HEK293 (cell line): ENCODE measurements around the gene FADS2.

Experiments
- BCL11A ChIP-seq: fragments of 450-650 bp; formaldehyde crosslinking; IDR thresholded peaks from 2 replicates; pipeline ENCODE4 v1.5.1; 2016; ENCODE audit warnings: low read depth, missing biosample characterization, missing genetic modification characterization
- HOXC10 ChIP-seq: sonication (generic); formaldehyde crosslinking; IDR thresholded peaks from 2 replicates; pipeline ENCODE4 v1.8.1; 2023; ENCODE audit warnings: mild to moderate bottlenecking, missing genetic modification reagents
- HOXD13 ChIP-seq: sonication (generic); formaldehyde crosslinking; IDR thresholded peaks from 2 replicates; pipeline ENCODE4 v1.8.0; 2022; ENCODE audit warnings: missing genetic modification reagents, borderline replicate concordance
- KLF9 ChIP-seq: fragments of 450-650 bp; formaldehyde crosslinking; IDR thresholded peaks from 2 replicates; pipeline ENCODE4 v1.5.1; 2016; ENCODE audit warnings: missing biosample characterization, missing genetic modification characterization, low read depth
- OVOL3 ChIP-seq: fragments of 450-650 bp; formaldehyde crosslinking; IDR thresholded peaks from 2 replicates; pipeline ENCODE4 v1.5.1; 2016; ENCODE audit warnings: missing biosample characterization, missing genetic modification characterization
- TCF7L2 ChIP-seq: IDR thresholded peaks from 2 replicates; pipeline ENCODE4 v1.6.1; 2011; ENCODE audit warnings: low read depth, mild to moderate bottlenecking, inconsistent platforms, low read length, moderate library complexity, borderline replicate concordance
- ZNF169 ChIP-seq: fragments of 450-650 bp; formaldehyde crosslinking; IDR thresholded peaks from 2 replicates; pipeline ENCODE4 v1.5.1; 2016; ENCODE audit warnings: missing biosample characterization, missing genetic modification characterization
- ZNF239 ChIP-seq: fragments of 450-650 bp; formaldehyde crosslinking; IDR thresholded peaks from 2 replicates; pipeline ENCODE4 v1.5.1; 2016; ENCODE audit warnings: missing biosample characterization, missing genetic modification characterization
- ZNF785 ChIP-seq: fragments of 450-650 bp; formaldehyde crosslinking; IDR thresholded peaks from 2 replicates; pipeline ENCODE4 v1.5.1; 2016; ENCODE audit warnings: missing biosample characterization, missing genetic modification characterization
- ZSCAN18 ChIP-seq: fragments of 450-650 bp; formaldehyde crosslinking; IDR thresholded peaks from 2 replicates; pipeline ENCODE4 v1.5.1; 2016; ENCODE audit warnings: missing biosample characterization, missing genetic modification characterization
- TF ChIP-seq, protein P1 (sequence below): fragments of 450-650 bp; formaldehyde crosslinking; IDR thresholded peaks from 2 replicates; pipeline ENCODE4 v1.5.1; 2016; ENCODE audit warnings: missing biosample characterization, missing genetic modification characterization, borderline replicate concordance
- TF ChIP-seq, protein P2 (sequence below): fragments of 450-650 bp; formaldehyde crosslinking; IDR thresholded peaks from 2 replicates; pipeline ENCODE4 v1.5.1; 2016; ENCODE audit warnings: missing biosample characterization, missing genetic modification characterization
- TF ChIP-seq, protein P3 (sequence below): fragments of 450-650 bp; formaldehyde crosslinking; IDR thresholded peaks from 2 replicates; pipeline ENCODE4 v1.5.1; 2016; ENCODE audit warnings: missing biosample characterization, missing genetic modification characterization
- TF ChIP-seq, protein P4 (sequence below): sonication (generic); formaldehyde crosslinking; IDR thresholded peaks from 2 replicates; pipeline ENCODE4 v1.8.1; 2022; ENCODE audit warnings: mild to moderate bottlenecking, moderate library complexity, missing genetic modification reagents

DNA sequence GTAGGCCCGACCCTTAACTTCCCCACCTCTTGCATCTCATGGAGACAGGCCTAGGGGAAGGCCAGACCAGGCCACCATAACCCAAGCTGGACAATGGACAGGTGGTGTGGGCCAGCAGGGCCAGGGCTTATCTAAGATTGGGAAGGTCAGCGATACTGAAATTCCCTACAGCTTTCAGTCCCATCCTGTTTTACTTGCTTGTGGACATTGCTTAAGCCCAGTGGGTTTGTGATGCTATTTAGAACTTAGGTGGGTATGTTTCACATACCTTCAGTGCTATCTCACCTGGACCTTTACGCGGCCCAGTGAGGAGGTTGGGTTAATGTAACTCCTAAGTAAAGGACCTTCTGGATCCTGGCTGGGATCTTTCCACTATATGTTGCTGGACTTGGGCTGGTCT lies 1.7 kb downstream of the FADS2 start:
- TF ChIP-seq, protein P1, sequence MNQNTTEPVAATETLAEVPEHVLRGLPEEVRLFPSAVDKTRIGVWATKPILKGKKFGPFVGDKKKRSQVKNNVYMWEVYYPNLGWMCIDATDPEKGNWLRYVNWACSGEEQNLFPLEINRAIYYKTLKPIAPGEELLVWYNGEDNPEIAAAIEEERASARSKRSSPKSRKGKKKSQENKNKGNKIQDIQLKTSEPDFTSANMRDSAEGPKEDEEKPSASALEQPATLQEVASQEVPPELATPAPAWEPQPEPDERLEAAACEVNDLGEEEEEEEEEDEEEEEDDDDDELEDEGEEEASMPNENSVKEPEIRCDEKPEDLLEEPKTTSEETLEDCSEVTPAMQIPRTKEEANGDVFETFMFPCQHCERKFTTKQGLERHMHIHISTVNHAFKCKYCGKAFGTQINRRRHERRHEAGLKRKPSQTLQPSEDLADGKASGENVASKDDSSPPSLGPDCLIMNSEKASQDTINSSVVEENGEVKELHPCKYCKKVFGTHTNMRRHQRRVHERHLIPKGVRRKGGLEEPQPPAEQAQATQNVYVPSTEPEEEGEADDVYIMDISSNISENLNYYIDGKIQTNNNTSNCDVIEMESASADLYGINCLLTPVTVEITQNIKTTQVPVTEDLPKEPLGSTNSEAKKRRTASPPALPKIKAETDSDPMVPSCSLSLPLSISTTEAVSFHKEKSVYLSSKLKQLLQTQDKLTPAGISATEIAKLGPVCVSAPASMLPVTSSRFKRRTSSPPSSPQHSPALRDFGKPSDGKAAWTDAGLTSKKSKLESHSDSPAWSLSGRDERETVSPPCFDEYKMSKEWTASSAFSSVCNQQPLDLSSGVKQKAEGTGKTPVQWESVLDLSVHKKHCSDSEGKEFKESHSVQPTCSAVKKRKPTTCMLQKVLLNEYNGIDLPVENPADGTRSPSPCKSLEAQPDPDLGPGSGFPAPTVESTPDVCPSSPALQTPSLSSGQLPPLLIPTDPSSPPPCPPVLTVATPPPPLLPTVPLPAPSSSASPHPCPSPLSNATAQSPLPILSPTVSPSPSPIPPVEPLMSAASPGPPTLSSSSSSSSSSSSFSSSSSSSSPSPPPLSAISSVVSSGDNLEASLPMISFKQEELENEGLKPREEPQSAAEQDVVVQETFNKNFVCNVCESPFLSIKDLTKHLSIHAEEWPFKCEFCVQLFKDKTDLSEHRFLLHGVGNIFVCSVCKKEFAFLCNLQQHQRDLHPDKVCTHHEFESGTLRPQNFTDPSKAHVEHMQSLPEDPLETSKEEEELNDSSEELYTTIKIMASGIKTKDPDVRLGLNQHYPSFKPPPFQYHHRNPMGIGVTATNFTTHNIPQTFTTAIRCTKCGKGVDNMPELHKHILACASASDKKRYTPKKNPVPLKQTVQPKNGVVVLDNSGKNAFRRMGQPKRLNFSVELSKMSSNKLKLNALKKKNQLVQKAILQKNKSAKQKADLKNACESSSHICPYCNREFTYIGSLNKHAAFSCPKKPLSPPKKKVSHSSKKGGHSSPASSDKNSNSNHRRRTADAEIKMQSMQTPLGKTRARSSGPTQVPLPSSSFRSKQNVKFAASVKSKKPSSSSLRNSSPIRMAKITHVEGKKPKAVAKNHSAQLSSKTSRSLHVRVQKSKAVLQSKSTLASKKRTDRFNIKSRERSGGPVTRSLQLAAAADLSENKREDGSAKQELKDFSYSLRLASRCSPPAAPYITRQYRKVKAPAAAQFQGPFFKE = no peak
- TF ChIP-seq ZNF785 (tag by site-specific recombination) = no peak
- no peak for TF ChIP-seq HOXD13 (CRISPR knock-in tag)
- TF ChIP-seq, protein P2, sequence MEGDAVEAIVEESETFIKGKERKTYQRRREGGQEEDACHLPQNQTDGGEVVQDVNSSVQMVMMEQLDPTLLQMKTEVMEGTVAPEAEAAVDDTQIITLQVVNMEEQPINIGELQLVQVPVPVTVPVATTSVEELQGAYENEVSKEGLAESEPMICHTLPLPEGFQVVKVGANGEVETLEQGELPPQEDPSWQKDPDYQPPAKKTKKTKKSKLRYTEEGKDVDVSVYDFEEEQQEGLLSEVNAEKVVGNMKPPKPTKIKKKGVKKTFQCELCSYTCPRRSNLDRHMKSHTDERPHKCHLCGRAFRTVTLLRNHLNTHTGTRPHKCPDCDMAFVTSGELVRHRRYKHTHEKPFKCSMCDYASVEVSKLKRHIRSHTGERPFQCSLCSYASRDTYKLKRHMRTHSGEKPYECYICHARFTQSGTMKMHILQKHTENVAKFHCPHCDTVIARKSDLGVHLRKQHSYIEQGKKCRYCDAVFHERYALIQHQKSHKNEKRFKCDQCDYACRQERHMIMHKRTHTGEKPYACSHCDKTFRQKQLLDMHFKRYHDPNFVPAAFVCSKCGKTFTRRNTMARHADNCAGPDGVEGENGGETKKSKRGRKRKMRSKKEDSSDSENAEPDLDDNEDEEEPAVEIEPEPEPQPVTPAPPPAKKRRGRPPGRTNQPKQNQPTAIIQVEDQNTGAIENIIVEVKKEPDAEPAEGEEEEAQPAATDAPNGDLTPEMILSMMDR (tag by site-specific recombination) = no peak
- no peak for TF ChIP-seq KLF9 (tag by site-specific recombination)
- TF ChIP-seq, protein P3, sequence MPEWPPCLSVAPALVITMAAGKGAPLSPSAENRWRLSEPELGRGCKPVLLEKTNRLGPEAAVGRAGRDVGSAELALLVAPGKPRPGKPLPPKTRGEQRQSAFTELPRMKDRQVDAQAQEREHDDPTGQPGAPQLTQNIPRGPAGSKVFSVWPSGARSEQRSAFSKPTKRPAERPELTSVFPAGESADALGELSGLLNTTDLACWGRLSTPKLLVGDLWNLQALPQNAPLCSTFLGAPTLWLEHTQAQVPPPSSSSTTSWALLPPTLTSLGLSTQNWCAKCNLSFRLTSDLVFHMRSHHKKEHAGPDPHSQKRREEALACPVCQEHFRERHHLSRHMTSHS (tag by site-specific recombination) = no peak
- no peak for TF ChIP-seq ZNF169 (tag by site-specific recombination)
- TF ChIP-seq, protein P4, sequence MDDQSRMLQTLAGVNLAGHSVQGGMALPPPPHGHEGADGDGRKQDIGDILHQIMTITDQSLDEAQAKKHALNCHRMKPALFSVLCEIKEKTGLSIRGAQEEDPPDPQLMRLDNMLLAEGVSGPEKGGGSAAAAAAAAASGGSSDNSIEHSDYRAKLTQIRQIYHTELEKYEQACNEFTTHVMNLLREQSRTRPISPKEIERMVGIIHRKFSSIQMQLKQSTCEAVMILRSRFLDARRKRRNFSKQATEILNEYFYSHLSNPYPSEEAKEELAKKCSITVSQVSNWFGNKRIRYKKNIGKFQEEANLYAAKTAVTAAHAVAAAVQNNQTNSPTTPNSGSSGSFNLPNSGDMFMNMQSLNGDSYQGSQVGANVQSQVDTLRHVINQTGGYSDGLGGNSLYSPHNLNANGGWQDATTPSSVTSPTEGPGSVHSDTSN = no peak
- TF ChIP-seq ZSCAN18 (tag by site-specific recombination) = no peak
- no peak for TF ChIP-seq TCF7L2
- TF ChIP-seq HOXC10 (CRISPR knock-in tag) = no peak
- no peak for TF ChIP-seq BCL11A (tag by site-specific recombination)
- TF ChIP-seq ZNF239 = no peak
- no peak for TF ChIP-seq OVOL3
